Sciatic nerve (tissue), 2 donors: ENCODE measurements around the gene CMPK2. TPM values are rescaled to one million over a fixed set of nuclear protein-coding genes. Genes with fewer than 3 reads are reported as not detected.

Experiments used
- ATAC-seq: fragments of 200-7000 bp; cut with Tn5 transposase; one replicate; pipeline ENCODE4 v1.9.1; 2020; ENCODE audit warnings: mild to moderate bottlenecking, moderate library complexity
- DNase-seq: peaks from one replicate; pipeline ENCODE4 v3.0.0-alpha.2; 2020; ENCODE audit warnings: low spot score
- intact Hi-C: fragments of 100-400 bp; cut with DNase I; formaldehyde crosslinking; loops from one replicate; pipeline ENCODE4 v1.14.2; 2022
- total RNA-seq: library from RNA; stranded (reverse); fragmentation: NEBNext Ultra II Directional; extraction: Animal tissue kit (Norgen Biotek cat#: 25700); gene quantifications from one replicate; pipeline ENCODE4 v1.2.1, GENCODE V29; 2021
- donor health status: DM: no; HTN: no; CAD: no.
- donor health status: DM: no; HTN: no; CAD: no.

The CMPK2 gene
- total RNA-seq, 1 donor from 2014 or later, result 4.1 TPM

- ATAC-seq (no peak), DNase-seq (no peak)
- intact Hi-C loops, result no loop called here
Observed at GRCh38 chr2:6854416-6854815, 11.3 kb downstream of the CMPK2 start.

- intact Hi-C loops, result no loop called here
- no peak for DNase-seq
- no peak for ATAC-seq
Observed at GRCh38 chr2:6852195-6852594, 13.5 kb downstream of the CMPK2 start.

- DNase-seq, result no peak
- ATAC-seq, result no peak
- intact Hi-C loops, result no loop called here
Observed at GRCh38 chr2:6846967-6847681, 18.6 kb downstream of the CMPK2 start.

- DNase-seq (no peak), ATAC-seq (no peak)
- intact Hi-C loops, result no loop called here
Observed at GRCh38 chr2:6846540-6846939, 19.2 kb downstream of the CMPK2 start.

- ATAC-seq (no peak), DNase-seq (no peak)
- intact Hi-C loops, result no loop called here
Observed at GRCh38 chr2:6845903-6846302, 19.8 kb downstream of the CMPK2 start.

GRCh38 chr2:6845312-6845711 is 20.4 kb downstream of the CMPK2 start:
- no peak for DNase-seq
- no peak for ATAC-seq
- intact Hi-C loops, result no loop called here

- ATAC-seq (no peak), DNase-seq (no peak)
- intact Hi-C loops, result no loop called here
Observed at GRCh38 chr2:6841537-6842287, 24.0 kb downstream of the CMPK2 start.

- intact Hi-C loops, result no loop called here
- no peak for ATAC-seq
- no peak for DNase-seq
Observed at GRCh38 chr2:6838673-6839319, 26.9 kb downstream of the CMPK2 start.

- ATAC-seq (no peak), DNase-seq (no peak)
- intact Hi-C loops, result no loop called here
Observed at GRCh38 chr2:6835467-6835866, 30.2 kb downstream of the CMPK2 start.

GRCh38 chr2:6834163-6834562 is 31.5 kb downstream of the CMPK2 start:
- no peak for DNase-seq
- no peak for ATAC-seq
- intact Hi-C loops, result no loop called here

GRCh38 chr2:6833300-6833604 is 32.5 kb downstream of the CMPK2 start:
- intact Hi-C loops, result no loop called here

GRCh38 chr2:6832596-6833299 is 33.0 kb downstream of the CMPK2 start:
- intact Hi-C loops, result no loop called here
- no peak for DNase-seq
- ATAC-seq, result no peak

More at GRCh38 chr2:6833300-6833604, 32.5 kb downstream of the CMPK2 start:
- no peak for DNase-seq
- ATAC-seq, result no peak

GRCh38 chr2:6831229-6831628 is 34.5 kb downstream of the CMPK2 start:
- DNase-seq, result no peak
- intact Hi-C loops, result no loop called here
- no peak for ATAC-seq

- intact Hi-C loops, result no loop called here
- ATAC-seq (peak; percentile 89), DNase-seq (no peak)
Observed at GRCh38 chr2:6828299-6828584, 37.5 kb downstream of the CMPK2 start.

GRCh38 chr2:6827566-6828298 is 38.0 kb downstream of the CMPK2 start:
- peak; percentile 85 for ATAC-seq
- intact Hi-C loops, result no loop called here
- DNase-seq, result no peak

- DNase-seq (no peak), ATAC-seq (no peak)
- intact Hi-C loops, result no loop called here
Observed at GRCh38 chr2:6826081-6826913, 39.4 kb downstream of the CMPK2 start.

- DNase-seq (no peak), ATAC-seq (peak; percentile 32)
- intact Hi-C loops, result no loop called here
Observed at GRCh38 chr2:6824962-6825361, 40.7 kb downstream of the CMPK2 start.

- intact Hi-C loops, result no loop called here
- ATAC-seq, result no peak
- no peak for DNase-seq
Observed at GRCh38 chr2:6823111-6823510, 42.6 kb downstream of the CMPK2 start.
